ENCODE data around the gene VPS13A.
"Not testable (repeated sequence)": the region's sequence is repeated elsewhere in the genome, so short reads cannot be mapped to it uniquely, and the experiment has no call there.

The VPS13A gene

DNA sequence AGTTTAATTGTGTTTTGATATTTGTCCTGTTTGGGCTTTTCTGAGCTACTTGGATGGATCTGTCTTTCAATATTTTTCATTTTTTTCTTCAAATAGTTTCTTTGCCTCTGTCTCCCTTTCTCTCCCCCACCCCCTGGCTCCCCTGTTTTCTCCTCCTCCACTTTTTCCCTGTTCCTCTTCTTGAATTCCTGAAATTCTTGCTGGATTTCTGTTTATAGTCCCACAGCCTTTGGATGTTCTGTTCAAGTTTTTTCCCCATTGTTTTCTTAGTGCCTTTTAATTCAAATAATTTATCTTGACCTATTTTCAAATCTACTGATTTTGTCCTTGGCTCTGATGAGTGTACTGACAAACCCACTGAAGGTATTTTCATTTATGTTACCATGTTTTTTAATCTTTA is 113.0 kb downstream of the VPS13A start:
- in situ Hi-C loops (cut with MboI; ENCODE audit: low sequenced_read_pairs): no loop called here

DNA sequence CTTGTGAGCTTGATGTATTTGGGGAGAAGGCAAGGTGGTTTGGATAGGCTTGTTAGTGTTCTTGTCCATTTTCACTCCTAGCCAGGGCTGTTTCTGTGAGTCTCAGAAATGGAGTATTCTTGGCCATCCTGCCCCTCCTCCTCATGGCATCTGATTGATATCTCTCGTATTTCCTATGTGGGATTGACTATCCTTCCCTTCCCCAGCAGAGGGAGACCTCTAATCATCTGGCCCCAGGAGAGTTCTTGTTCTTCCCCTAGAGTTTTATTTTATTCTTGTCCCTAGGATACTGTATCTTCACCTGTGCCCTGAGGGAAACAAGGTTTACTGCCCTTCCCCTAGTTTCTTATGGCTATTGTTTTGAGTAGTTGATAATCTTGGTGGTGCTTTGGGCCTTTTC is 114.4 kb downstream of the VPS13A start:
- in situ Hi-C loops (cut with MboI; ENCODE audit: low sequenced_read_pairs): no loop called here

DNA sequence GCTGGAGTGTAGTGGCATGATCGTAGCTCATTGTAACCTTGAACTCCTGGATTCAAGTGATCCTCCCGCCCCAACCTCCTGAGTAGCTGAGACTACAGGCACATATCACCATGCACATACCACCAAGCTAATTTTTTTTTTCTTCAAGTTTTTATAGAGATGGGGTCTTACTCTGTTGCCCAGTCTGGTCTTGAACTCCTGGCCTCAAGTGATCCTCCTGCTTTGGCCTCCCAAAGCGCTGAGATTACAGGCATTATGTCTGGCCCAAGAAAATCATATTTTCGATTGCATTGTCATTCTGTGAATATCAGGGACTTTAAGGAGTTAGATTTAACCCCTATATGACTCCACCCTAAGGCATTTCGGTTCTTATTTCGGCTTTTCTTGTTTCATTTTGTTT is 116.6 kb downstream of the VPS13A start:
- in situ Hi-C loops (cut with MboI; ENCODE audit: low sequenced_read_pairs): no loop called here

DNA sequence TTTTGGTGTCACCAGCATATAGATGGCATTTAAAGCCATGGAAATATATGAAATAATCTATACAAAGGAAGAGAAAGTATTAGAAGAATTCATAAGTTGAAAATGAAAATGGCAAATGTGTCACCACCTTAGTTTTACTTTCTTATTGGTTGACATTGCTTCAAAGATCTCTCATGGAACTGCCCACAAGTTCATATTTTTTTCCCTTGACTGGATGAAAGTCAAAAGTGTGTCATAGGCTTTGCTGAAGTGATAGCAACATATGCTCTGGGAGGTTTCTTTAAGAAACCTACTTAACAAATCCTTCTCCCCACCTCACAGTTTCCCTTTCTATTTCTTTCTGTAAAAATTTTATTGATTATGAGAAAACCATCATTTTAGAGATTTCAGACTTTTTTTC is 127.2 kb downstream of the VPS13A start:
- in situ Hi-C loops (cut with MboI; ENCODE audit: low sequenced_read_pairs): no loop called here

DNA sequence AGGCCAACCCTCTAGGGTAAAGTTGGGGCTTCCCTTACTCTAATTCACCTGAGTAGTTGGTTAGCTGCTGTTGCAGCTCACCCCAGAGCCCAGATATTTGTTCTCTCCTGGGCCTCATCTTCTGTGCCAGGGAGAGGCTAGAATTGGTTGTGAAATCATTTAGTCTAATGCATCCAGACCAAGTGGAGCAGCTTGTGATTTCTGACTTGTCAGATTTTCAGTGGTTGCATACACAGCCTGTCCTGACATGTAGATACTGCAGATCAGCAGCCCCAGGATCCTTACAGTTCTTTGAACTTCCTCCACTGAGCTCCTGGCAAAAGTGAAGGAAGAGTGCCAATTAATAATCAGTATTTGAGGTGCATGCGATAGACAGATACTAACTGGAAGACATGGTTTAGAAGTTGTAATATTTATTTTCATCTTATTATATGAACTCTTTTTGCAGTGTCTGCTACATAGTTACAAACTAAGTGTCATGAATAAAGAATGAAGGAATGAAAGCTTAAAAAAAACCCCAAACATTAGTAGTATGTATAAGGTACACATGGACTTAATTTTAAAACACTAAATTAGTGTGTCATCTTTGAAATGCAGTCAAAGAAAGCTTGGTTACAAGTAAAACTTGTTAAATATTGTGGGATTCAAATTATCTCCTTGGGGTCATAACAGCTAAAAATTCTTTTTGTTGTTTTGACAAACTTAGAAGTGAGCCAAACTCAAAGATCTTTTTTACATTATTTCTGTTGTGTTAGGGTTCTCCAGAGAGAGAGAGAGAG is 128.5 kb downstream of the VPS13A start:
- in situ Hi-C loops (cut with MboI; ENCODE audit: low sequenced_read_pairs): no loop called here

DNA sequence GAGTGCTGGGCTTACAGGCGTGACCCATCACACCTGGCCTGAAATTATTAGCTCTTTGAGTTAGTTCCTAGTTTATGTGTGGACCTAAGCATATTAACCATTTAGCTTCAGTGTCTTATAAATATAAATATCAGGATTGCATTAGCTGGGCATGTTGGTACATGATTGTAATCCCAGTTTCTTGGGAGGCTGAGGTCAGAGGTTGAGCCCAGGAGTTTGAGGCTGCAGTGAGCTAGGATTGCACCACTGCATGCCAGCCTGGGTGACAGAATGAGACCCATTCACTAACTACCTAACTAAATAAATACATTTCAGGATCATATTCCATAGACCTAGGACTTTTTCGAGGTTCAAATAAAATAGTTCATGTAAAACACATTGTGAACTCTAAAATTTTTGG is 129.8 kb downstream of the VPS13A start:
- in situ Hi-C loops (cut with MboI; ENCODE audit: low sequenced_read_pairs): no loop called here

DNA sequence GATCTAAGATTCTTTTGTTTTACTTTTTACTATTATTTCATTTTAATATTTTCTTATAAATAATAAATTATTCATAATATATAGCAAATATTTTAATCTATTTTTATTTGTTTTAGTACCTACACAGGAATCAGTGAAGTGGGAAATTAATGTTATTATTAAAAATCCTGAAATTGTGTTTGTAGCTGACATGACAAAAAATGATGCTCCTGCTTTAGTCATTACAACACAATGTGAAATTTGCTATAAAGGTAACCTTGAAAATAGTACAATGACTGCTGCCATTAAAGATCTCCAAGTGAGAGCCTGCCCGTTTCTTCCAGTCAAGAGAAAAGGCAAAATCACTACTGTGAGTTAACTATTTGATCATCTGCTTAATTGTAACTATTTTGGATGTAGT is 138.7 kb downstream of the VPS13A start:
- in situ Hi-C loops (cut with MboI; ENCODE audit: low sequenced_read_pairs): no loop called here

DNA sequence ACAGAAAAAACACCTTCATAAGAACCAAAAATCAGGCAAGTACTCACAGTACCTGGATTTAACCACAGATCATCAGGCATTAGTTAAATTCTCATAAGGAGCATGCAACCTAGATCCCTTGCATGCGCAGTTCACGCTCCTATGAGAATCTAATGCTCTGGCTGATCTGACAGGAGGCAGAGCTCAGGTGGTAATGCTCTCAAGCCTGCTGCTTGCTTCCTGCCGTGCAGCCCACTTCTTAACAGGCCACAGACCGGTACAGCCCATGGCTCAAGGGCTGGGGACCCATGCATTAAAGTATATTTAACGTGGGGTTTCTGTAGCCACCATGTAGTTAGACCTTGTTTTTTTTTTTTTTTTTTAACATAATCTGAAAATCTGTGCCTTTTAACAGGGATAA is 147.7 kb downstream of the VPS13A start:
- in situ Hi-C loops (cut with MboI; ENCODE audit: low sequenced_read_pairs): no loop called here

DNA sequence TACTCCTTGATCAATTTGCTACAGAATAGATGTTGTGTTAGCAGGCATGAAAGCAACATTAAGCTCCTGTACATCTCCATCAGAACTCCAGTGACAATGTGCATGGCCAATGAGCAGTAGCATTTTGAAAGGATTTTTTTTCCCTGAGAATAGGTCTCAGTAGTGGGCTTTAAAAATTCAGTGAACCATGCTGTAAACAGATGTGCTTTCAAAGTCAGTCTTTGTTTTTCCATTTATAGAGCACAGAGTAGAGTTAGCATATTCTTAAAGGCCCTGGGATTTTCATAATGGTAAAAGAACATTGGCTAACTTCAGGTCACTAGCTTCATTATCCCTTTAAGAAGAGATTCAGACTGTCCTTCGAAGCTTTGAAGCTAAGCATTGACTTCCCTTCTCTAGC is 150.8 kb downstream of the VPS13A start:
- in situ Hi-C loops (cut with MboI; ENCODE audit: low sequenced_read_pairs): no loop called here

DNA sequence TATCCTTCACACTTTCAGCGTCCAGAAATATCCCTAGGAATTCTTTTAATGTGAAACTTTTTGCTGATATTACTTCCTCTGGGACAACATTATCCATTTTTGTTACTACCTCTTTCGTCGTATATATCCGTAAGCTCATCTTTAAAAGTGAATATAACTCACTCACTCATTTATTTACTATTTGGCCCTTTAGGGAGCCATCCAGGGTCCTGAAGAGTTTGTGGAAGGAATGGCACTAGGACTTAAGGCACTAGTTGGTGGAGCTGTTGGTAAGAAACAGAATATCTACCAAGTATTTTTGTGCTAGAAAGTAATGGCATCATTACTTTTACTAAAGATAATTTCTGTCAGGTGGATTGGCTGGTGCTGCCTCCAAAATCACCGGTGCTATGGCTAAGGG is 192.7 kb downstream of the VPS13A start:
- in situ Hi-C loops (cut with MboI; ENCODE audit: low sequenced_read_pairs): no loop called here

DNA sequence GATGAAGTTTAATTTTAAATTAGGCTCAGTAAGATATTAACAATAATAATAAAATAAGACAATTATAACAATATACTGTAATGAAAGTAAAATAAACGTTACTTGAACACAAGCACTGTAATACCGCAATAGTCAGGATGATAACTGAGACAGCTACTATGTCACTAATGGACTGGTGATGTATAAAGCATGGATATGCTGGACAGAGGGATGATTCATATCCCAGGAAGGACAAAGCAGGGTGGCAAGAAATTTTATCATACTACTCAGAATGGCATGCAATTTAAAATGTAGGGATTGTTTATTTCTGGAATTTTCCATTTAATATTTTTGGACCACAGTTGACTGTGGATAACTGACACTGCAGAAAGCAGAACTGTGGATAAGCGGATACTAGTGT is 196.9 kb downstream of the VPS13A start:
- in situ Hi-C loops (cut with MboI; ENCODE audit: low sequenced_read_pairs): no loop called here

DNA sequence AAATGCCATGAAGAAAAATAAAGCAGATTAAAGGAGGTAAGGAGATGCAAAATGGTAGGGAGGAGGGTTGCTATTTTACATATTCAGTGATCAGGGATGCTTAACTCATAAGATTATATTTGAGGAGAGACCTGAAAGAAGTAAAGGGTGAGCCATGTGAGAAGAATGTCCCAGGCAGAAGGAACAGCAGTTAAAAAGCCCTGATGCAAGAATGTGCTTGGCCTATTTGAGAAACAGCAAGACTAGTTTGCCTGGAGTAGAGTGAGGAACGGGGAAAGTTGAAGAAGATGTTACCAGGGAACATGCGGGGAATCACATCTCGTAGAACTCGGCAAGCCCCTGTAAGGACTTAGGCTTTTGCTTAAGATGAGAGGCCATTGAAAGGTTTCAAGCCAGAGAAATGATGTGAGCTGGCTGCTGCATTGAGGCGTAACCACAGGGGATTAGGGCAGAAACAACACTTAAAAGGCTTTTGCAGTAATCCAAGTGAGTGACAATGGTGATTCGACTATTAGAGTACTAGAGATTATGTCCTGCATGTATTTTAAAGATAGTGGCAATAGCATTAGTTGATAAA is 198.7 kb downstream of the VPS13A start:
- in situ Hi-C loops (cut with MboI; ENCODE audit: low sequenced_read_pairs): no loop called here

DNA sequence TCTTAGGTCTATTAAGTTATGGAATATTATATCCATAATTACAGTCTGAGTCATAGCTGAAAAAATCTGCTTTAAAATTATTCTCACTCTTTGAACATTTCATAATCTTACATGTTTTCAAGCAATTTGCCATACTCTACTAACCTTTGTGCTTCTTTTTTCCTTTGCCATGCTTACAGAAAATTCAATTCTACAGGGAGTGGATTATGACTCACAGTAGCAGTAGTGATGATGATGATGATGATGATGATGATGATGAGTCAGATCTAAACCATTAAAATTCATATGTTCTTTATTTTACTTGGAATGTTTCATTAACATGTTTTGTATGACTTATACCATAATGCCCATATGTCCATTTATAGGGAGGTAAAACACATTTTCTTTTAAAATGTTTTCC is 207.1 kb downstream of the VPS13A start:
- in situ Hi-C loops (cut with MboI; ENCODE audit: low sequenced_read_pairs): no loop called here

DNA sequence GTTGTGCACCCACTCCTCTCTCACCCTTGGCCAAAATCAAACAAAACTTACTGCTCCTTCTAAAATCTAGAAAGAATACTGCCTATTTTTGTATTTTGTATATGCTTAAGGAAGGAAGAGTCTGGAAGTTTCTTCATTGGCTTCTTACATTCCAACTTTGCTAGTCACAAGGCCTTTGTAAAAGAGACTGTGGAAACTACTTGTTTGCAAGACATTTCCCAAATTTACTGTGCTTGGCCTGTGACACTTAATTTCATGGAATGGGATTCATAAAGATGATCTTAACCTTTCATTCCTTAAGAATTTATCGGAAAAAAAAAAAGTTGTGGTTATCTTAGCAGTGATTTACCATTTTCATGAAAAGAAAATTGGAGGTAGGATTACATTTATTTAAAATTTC is 208.9 kb downstream of the VPS13A start:
- in situ Hi-C loops (cut with MboI; ENCODE audit: low sequenced_read_pairs): no loop called here

DNA sequence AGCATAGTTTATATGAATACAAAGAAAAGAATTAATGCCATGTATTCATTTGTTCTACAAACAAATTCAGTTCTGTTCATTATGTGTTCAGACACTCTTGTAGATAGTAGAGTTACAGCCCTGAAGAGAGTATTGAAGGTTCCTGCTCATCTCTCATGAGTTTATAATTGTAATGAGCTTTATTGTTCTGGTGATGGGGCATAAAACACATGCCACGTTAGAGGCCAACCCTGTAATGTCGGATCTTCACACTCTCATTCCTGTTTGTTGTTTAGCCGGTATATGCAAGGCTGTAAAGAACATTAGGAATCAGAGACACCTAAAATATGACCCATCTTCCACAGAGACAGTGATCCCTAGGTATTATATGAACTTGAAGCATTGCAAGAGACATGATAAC is 214.5 kb downstream of the VPS13A start:
- in situ Hi-C loops (cut with MboI; ENCODE audit: low sequenced_read_pairs): no loop called here

DNA sequence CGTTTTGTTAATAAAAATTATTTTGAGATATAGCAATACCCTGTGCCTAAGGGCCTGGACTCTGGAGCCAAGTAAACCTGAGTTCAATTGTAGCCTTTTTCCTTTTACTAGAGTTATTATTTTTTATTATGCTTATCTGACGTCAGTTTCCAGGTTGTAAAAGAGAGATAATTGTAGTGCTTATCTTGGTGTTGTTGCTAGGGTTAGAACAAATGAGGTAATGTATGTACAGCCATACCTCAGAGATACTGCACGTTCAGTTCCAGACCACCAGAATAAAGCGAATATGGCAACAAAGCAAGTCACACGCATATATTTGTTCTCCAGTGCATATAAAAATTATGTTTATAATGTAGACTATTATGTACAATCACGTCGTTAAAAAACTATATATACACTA is 215.0 kb downstream of the VPS13A start:
- in situ Hi-C loops (cut with MboI; ENCODE audit: low sequenced_read_pairs): no loop called here

DNA sequence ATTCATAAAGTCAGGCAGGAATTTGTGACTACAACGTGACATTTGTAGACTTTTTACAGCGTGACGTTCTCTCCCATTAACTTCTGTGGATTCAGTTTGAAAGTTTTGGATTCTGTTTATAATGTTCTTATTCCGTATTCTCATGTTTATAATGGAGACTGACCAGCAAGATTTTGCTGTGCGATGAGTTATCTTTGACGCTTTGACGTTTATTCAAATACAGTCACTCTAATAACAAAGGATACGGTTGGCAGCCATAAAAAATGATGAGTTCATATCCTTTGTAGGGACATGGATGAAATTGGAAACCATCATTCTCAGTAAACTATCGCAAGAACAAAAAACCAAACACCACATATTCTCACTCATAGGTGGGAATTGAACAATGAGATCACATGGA is 221.2 kb downstream of the VPS13A start:
- in situ Hi-C loops (cut with MboI; ENCODE audit: low sequenced_read_pairs): not testable (repeated sequence)

DNA sequence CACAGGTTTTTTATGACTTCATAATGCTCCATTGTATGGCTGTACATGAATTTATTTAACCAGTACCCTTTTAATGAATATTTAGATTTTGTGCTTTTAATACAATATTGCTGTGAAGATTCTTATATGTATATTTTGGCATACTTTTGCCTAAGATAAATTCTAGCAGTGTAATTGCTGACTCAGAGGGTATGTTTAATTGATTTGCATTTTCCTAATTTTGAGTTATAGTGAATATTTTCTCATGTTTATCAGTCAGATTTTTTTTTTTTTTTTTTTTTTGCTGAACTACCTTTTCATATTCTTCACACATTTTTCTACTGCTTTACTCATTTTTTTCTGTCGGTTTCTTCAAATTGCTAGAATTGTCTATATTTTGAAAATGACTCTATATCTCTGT is 222.6 kb downstream of the VPS13A start:
- in situ Hi-C loops (cut with MboI; ENCODE audit: low sequenced_read_pairs): no loop called here

DNA sequence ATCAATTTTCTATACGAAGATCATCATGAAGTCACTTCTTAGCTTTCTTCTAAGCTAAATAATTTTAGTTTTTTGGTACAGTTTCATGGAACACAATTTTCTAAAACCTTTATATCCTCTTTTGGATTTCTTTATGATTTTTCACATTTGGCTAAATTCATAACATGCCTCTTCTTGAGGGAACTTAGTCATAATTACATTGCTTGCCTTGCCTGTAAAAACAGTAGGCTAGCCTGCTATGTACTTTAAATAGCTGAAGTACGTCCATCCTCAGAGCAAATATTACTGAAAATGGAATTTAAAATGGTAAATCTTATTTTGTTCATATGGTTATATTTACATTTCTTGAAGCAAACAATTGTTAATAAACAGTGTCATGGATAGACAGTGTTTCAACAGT is 225.0 kb downstream of the VPS13A start:
- in situ Hi-C loops (cut with MboI; ENCODE audit: low sequenced_read_pairs): no loop called here

DNA sequence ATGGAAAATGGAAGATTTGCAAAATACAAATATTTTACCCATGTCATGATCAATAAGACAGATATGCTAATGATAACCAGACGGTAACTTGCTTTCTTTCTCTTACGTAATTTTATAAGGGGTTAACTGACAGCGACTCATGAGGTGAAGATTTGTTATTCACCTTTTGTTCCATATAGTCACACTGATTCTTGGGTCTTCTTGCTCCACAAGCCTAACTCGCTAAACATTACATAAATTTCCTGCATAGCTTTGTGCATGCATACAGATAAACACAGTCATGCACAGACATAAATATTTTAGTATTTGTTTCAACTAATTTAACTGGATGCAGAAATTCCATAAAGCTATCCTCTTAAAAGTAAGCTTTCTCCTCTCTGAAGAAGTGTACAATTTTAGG is 225.9 kb downstream of the VPS13A start:
- in situ Hi-C loops (cut with MboI; ENCODE audit: low sequenced_read_pairs): no loop called here

DNA sequence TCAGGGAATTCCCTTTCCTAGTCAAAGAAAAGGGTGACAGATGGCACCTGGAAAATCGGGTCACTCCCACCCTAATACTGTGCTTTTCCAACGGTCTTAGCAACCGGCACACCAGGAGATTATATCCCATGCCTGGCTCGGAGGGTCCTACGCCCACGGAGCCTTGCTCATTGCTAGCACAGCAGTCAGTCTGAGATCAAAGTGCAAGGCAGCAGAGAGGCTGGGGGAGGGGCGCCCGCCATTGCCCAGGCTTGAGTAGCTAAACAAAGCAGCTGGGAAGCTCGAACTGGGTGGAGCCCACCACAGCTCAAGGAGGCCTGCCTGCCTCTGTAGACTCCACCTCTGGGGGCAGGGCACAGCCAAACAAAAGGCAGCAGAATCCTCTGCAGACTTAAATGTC is 231.2 kb downstream of the VPS13A start:
- in situ Hi-C loops (cut with MboI; ENCODE audit: low sequenced_read_pairs): not testable (repeated sequence)

DNA sequence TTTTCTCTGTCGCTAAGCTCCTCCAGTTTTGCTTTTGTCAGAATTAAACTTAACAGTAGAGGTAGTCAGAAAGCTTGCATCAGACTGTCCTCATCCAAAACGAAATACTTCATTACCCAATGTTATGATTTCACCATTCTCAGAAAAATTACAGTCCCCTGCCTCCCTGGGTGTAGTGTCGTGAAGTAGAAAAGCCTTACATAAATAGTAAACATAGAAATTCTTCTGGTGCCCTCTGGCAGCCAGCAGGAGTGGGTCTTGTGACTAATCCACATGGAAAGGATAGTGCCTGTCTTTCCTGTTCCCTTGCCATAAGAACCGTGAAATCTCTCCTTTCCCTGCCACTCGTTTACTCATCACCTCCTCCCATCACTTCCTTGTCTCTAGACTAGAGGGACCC is 240.2 kb downstream of the VPS13A start:
- in situ Hi-C loops (cut with MboI; ENCODE audit: low sequenced_read_pairs): no loop called here

DNA sequence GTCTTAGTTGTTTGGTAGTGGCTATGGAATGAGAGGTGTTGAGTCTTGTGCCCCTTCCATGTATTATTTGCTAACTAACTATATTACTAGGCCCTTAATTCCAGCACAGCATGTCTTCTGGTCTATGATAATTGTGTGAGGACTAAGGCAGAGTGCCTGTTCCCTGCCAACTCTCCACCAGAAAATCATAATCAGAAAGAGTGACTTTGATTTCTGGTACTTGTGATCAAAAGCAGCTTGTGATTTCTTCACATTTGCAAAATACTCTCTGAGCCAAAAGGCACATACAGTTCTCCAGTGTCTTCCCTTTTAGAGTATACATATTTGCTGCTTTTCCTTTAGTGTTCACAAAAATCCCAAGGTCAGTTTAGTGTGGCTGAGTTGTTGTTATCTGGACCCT is 240.9 kb downstream of the VPS13A start:
- in situ Hi-C loops (cut with MboI; ENCODE audit: low sequenced_read_pairs): no loop called here
